Dermis microvascular lymphatic vessel endothelial cell (primary cell): ENCODE data around the gene ARPP21. TPM values are rescaled to one million over a fixed set of nuclear protein-coding genes. Genes with fewer than 3 reads are reported as not detected.

Experiments
- DNase-seq, 2 donors: peaks; one replicate each; pipeline versions ENCODE4 v3.0.0 to v3.0.0-alpha.2; 2010; ENCODE audit warnings: low read depth in 2 of 2
- total RNA-seq: library from RNA; depleted of rRNA; stranded (reverse); fragments of >200 nt; gene quantifications from 2 replicates; pipeline ENCODE4 v1.2.1, GENCODE V29; 2014

The ARPP21 gene
- total RNA-seq, 1 donor from 2014 or later: not detected

- no peak for DNase-seq
Measured at GRCh38 chr3:35675621-35676020, 36.3 kb downstream of the ARPP21 start.

- DNase-seq: no peak
Measured at GRCh38 chr3:35677797-35678196, 38.5 kb downstream of the ARPP21 start.

GRCh38 chr3:35678643-35679161 lies 39.4 kb downstream of the ARPP21 start:
- no peak for DNase-seq

- DNase-seq: no peak
Measured at GRCh38 chr3:35679409-35680080, 40.2 kb downstream of the ARPP21 start.

GRCh38 chr3:35680866-35681650 lies 41.7 kb downstream of the ARPP21 start:
- DNase-seq: no peak

GRCh38 chr3:35685153-35685552 lies 45.8 kb downstream of the ARPP21 start:
- no peak for DNase-seq

GRCh38 chr3:35688826-35689225 lies 49.5 kb downstream of the ARPP21 start:
- DNase-seq: no peak

GRCh38 chr3:35690271-35690670 lies 50.9 kb downstream of the ARPP21 start:
- DNase-seq: no peak

GRCh38 chr3:35705904-35706303 lies 66.6 kb downstream of the ARPP21 start:
- DNase-seq: no peak

GRCh38 chr3:35707904-35708303 lies 68.6 kb downstream of the ARPP21 start:
- DNase-seq: no peak

GRCh38 chr3:35708394-35709271 lies 69.3 kb downstream of the ARPP21 start:
- no peak for DNase-seq

GRCh38 chr3:35709691-35710090 lies 70.4 kb downstream of the ARPP21 start:
- DNase-seq: no peak

GRCh38 chr3:35710554-35710953 lies 71.2 kb downstream of the ARPP21 start:
- DNase-seq: no peak

- no peak for DNase-seq
Measured at GRCh38 chr3:35718921-35719320, 79.6 kb downstream of the ARPP21 start.

GRCh38 chr3:35721628-35722027 lies 82.3 kb downstream of the ARPP21 start:
- no peak for DNase-seq

GRCh38 chr3:35722902-35723301 lies 83.6 kb downstream of the ARPP21 start:
- no peak for DNase-seq

GRCh38 chr3:35723480-35724097 lies 84.3 kb downstream of the ARPP21 start:
- DNase-seq: no peak

- no peak for DNase-seq
Measured at GRCh38 chr3:35724106-35724505, 84.8 kb downstream of the ARPP21 start.

GRCh38 chr3:35727179-35727578 lies 87.9 kb downstream of the ARPP21 start:
- no peak for DNase-seq

GRCh38 chr3:35733341-35733740 lies 94.0 kb downstream of the ARPP21 start:
- no peak for DNase-seq

GRCh38 chr3:35733864-35734263 lies 94.5 kb downstream of the ARPP21 start:
- no peak for DNase-seq
